AG04450 (cell line): Measurements from ENCODE around the gene NHERF2. TPM values are rescaled to one million over a fixed set of nuclear protein-coding genes. Genes with fewer than 3 reads are reported as not detected.

Experiments
- CTCF ChIA-PET: fragments of 300-600, 350-600 bp; formaldehyde crosslinking; extraction: SDS; loops from one replicate; lab custom pipeline; 2022; ENCODE audit warnings: antibody characterized with exemption, inconsistent platforms; lab: Charles Lee
- POLR2A ChIA-PET: fragments of 350-600 bp; formaldehyde crosslinking; extraction: SDS; loops from one replicate; lab custom pipeline; 2021; ENCODE audit warnings: antibody characterized with exemption, inconsistent platforms; lab: Yijun Ruan, JAX
- DNase-seq: peaks from one replicate; pipeline ENCODE4 v3.0.0-alpha.2; 2011; ENCODE audit warnings: low read depth, low spot score
- H3K27ac ChIP-seq: one replicate; pipeline ENCODE4 v1.5.1; 2012; ENCODE audit warnings: low read depth, low read length, control low read depth
- H3K27me3 ChIP-seq: one replicate; pipeline ENCODE4 v1.6.0; 2012; ENCODE audit warnings: low read length; ENCODE audit not compliant: control insufficient read depth, insufficient read depth
- H3K4me3 ChIP-seq: 2 replicates; pipeline ENCODE4 v1.5.1; 2011; ENCODE audit warnings: mild to moderate bottlenecking, low read depth, low read length, control low read depth
- H3K9me3 ChIP-seq: 2 replicates; pipeline ENCODE4 v1.5.1; 2012; ENCODE audit warnings: low read length; ENCODE audit not compliant: control insufficient read depth, insufficient read depth
- polyA plus RNA-seq: library from polyadenylated mRNA; depleted of rRNA; stranded (reverse); fragments of >200 nt; gene quantifications from 2 replicates; pipeline ENCODE4 v1.2.3, GENCODE V29; 2011
- TF ChIP-seq, protein P1 (sequence below): IDR thresholded peaks from 2 replicates; pipeline ENCODE4 v1.5.1; 2011; ENCODE audit warnings: low read depth, low read length, control low read depth, inconsistent platforms

The NHERF2 gene
- polyA plus RNA-seq, 1 experiment, result 16.7 TPM

DNA sequence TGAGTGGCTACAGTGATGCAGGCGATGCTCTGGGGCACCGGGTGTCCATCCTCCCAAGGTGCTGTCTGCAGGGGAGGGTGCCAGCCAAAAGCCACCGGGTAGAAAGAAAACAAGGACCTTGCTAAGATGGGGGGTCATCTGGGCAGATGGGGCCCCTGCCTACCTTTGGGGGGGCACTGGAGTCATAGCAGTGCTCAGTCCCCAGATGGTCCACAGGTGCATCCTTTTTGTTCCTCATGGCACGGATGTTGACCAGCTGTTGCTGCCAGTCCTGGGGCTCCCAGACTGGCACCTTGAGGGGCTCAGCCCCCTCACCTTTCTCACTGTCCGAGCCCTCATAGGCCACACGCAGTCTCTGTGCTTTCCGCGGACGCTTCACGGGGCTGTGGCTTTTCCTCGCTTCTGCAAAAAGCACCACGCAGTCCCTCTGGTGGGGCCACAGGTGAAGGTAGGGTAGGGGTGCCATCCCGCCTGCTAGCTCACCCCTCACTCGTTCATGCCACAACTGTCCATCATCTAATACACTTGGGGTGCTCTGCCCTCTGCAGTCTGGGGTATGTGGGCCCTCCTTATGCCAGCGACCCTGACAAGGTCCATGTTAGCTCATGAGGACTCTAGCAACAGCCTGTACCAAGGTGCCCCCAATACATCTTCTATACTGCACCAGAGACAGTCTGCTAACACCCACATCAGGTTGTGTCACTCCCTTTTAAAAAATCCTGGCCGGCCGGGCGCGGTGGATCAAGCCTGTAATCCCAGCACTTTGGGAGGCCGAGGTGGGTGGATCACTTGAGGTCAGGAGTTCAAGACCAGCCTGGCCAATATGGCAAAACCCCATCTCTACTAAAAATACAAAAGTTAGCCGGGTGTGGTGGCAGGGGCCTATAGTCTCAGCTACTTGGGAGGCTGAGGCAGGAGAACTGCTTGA is 19.5 kb downstream of the NHERF2 start:
- Histone ChIP-seq H3K4me3 (no peak overlapping the region; the same call in 1 of the 2 replicates), H3K27ac (no peak overlapping the region), H3K9me3 (no peaks in the 10 kb centered on the region; the same call in 1 of the 2 replicates), H3K27me3 (no peaks in the 10 kb centered on the region)
- TF ChIP-seq, protein P1, sequence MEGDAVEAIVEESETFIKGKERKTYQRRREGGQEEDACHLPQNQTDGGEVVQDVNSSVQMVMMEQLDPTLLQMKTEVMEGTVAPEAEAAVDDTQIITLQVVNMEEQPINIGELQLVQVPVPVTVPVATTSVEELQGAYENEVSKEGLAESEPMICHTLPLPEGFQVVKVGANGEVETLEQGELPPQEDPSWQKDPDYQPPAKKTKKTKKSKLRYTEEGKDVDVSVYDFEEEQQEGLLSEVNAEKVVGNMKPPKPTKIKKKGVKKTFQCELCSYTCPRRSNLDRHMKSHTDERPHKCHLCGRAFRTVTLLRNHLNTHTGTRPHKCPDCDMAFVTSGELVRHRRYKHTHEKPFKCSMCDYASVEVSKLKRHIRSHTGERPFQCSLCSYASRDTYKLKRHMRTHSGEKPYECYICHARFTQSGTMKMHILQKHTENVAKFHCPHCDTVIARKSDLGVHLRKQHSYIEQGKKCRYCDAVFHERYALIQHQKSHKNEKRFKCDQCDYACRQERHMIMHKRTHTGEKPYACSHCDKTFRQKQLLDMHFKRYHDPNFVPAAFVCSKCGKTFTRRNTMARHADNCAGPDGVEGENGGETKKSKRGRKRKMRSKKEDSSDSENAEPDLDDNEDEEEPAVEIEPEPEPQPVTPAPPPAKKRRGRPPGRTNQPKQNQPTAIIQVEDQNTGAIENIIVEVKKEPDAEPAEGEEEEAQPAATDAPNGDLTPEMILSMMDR, result no peak
- ChIA-PET CTCF (interaction anchor here (0.9 to 4.0 kb wide), 3 partner anchors 24 to 95 kb away, joined by 3 to 19 read pairs (median 5); no protein-coding TSS in a partner anchor), POLR2A (no interaction called here)
- DNase-seq, result no peak

DNA sequence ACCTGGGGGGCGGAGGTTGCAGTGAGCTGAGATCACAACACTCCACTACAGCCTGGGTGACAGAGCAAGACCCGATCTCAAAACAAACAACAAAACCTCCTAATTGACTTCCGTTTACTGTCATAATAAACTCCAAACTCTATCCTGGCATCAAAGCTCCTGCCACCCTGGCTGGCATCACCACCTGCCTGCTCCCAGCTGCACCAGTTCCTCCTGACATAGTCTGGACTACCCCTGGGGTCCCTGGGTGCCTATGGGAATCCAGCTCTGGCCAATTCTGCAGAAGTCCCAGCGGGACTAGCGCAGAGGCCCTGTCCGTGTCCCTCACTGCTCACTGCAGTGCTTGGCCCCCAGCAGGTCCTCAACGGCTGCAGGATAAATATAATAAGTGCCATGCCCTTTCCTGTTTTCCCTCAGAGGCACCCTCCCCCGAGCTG is 20.2 kb downstream of the NHERF2 start:
- DNase-seq, result no peak
- TF ChIP-seq, protein P1, result no peak
- POLR2A ChIA-PET, result interaction anchor here (1.3 to 1.8 kb wide), 5 partner anchors 11 to 108 kb away, joined by 5 to 12 read pairs (median 7); partner anchors contain the start of genes RPS2 and TRAF7
- H3K27ac ChIP-seq, result no peak overlapping the region
- no peaks in the 10 kb centered on the region for H3K27me3 ChIP-seq
- CTCF ChIA-PET, result interaction anchor here (1.4 to 4.0 kb wide), 2 partner anchors 25 to 94 kb away, joined by 5 to 19 read pairs; no protein-coding TSS in a partner anchor
- no peaks in the 10 kb centered on the region; the same call in 1 of the 2 replicates for H3K9me3 ChIP-seq
- H3K4me3 ChIP-seq, result peak overlapping the region; percentile 85

DNA sequence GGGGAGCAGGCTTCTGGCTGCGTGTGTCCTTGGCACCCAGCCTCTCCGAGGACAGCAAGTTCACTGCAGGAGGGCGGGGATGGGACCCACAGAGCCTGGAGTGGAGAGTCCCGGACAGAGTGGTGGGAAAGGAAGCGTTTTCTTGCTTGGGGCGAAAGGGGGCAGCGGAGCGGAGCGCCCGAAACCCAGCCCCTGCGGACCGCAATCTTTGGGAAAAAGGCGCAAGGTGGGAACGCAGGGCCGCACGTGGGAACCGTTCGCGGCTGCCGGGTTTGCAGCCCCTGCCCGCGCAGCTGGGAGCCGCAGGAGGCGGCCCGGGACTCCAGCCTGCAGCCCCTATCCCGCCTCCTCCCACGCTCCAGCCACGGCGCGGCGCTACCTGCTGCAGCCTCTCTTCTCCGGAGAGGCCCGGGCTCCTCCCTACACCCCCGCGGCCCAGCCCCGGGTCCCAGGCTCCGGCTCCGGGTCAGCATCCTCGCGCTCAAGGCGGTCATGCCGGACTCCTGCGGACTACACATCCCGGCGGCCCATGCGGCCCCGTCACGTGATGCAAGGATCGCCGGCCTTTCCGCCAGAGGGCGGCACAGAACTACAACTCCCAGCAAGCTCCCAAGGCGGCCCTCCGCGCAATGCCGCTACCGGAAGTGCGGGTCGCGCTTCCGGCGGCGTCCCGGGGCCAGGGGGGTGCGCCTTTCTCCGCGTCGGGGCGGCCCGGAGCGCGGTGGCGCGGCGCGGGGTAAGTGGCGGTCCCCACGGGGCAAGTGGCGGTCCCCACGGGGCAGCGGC is 20.8 kb downstream of the NHERF2 start, which contains the start of the genes NTHL1 and TSC2:
NTHL1 (minus strand) TSS at position 505 of the 786 bp plus-strand sequence; CDS start at position 494, 11 bp downstream.
TSC2 (plus strand) TSS at position 656 of the 786 bp plus-strand sequence. CDS start 631 bp downstream, outside the sequence.
- TF ChIP-seq, protein P1, result peak; percentile 44
- peak; percentile 88 for DNase-seq
- Histone ChIP-seq H3K27ac (peak within 1 kb of the TSS; percentile 31), H3K9me3 (no peaks in the 10 kb centered on the region; the same call in 1 of the 2 replicates), H3K27me3 (no peaks in the 10 kb centered on the region), H3K4me3 (peak within 1 kb of the TSS; percentile 85)
- POLR2A ChIA-PET, result interaction anchor here (0.6 to 1.8 kb wide), 8 partner anchors 12 to 108 kb away, joined by 3 to 12 read pairs (median 5); partner anchors contain the start of genes RPS2, TBL3 and TRAF7
- CTCF ChIA-PET, result interaction anchor here (1.0 to 4.0 kb wide), 3 partner anchors 12 to 93 kb away, joined by 3 to 19 read pairs (median 5); no protein-coding TSS in a partner anchor

DNA sequence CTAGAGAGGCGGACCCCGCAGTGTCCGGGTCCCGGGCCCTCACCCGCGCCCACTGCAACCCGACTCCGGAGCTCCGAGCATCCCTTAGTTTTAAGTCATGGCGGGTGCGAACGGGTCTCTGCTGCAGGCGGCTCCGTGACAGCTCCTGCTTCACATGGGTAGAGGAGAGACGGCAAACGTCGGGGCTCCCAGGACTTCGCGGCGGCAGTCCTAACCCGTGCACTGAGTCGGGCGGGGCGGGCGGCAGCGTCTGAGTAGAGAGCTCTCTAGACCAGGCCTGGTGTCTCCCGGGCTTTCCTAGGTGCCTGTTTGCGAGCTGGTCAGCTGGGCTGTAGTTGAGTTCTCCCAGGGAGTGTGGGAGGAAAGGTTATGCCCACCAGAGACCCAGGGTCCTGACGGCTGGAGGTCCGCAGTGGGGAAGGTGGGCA is 21.4 kb downstream of the NHERF2 start:
- CTCF ChIA-PET, result interaction anchor here (1.0 to 4.0 kb wide), 3 partner anchors 11 to 92 kb away, joined by 3 to 19 read pairs (median 5); no protein-coding TSS in a partner anchor
- TF ChIP-seq, protein P1, result no peak
- Histone ChIP-seq H3K9me3 (no peaks in the 10 kb centered on the region; the same call in 1 of the 2 replicates), H3K4me3 (peak overlapping the region; percentile 85), H3K27ac (peak overlapping the region; percentile 31), H3K27me3 (no peaks in the 10 kb centered on the region)
- POLR2A ChIA-PET, result interaction anchor here (0.6 to 1.8 kb wide), 8 partner anchors 12 to 107 kb away, joined by 3 to 12 read pairs (median 5); partner anchors contain the start of genes RPS2, TBL3 and TRAF7
- DNase-seq, result no peak
